Measurements from ENCODE around the gene LSM2. TPM values are rescaled to one million over a fixed set of nuclear protein-coding genes. Genes with fewer than 3 reads are reported as not detected.
"Not testable (repeated sequence)": the region's sequence is repeated elsewhere in the genome, so short reads cannot be mapped to it uniquely, and the experiment has no call there.

LSM2 gene
- total RNA-seq, 1 donor from 2014 or later, result 50.6 TPM

DNA sequence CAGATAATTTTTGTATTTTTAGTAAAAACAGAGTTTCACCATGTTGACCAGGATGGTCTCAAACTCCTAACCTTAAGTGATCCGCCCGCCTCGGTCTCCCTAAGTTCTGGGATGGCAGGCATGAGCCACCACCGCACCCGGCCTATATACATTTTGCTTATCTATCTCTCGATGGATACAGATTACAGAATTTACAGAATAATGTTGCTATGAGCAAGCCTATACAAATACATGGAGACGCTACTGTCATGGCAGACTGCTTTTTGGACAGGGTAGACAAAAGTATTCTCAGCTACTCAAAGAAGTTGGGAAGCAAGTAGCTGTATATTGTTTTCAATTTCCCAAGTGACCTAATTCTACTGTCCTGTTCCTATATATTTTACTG is 6.7 kb upstream of the LSM2 start:
- H3K4me1 Mint-ChIP-seq (ENCODE audit: unreplicated experiment), result peaks cover 13% of the 10 kb centered on the region
- DNase-seq (ENCODE audit: extremely low spot score, unreplicated experiment), result no peak
- H3K27ac Mint-ChIP-seq (ENCODE audit: unreplicated experiment), result no peak overlapping the region
- TF ChIP-seq, protein P1, sequence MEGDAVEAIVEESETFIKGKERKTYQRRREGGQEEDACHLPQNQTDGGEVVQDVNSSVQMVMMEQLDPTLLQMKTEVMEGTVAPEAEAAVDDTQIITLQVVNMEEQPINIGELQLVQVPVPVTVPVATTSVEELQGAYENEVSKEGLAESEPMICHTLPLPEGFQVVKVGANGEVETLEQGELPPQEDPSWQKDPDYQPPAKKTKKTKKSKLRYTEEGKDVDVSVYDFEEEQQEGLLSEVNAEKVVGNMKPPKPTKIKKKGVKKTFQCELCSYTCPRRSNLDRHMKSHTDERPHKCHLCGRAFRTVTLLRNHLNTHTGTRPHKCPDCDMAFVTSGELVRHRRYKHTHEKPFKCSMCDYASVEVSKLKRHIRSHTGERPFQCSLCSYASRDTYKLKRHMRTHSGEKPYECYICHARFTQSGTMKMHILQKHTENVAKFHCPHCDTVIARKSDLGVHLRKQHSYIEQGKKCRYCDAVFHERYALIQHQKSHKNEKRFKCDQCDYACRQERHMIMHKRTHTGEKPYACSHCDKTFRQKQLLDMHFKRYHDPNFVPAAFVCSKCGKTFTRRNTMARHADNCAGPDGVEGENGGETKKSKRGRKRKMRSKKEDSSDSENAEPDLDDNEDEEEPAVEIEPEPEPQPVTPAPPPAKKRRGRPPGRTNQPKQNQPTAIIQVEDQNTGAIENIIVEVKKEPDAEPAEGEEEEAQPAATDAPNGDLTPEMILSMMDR (IDR thresholded peaks at IDR 0.05), result no peak
- H3K27me3 Mint-ChIP-seq (ENCODE audit: unreplicated experiment), result no peaks in the 10 kb centered on the region
- no peaks in the 10 kb centered on the region for H3K36me3 Mint-ChIP-seq (ENCODE audit: unreplicated experiment)
- no peak overlapping the region for H3K4me3 Mint-ChIP-seq (ENCODE audit: unreplicated experiment)
- no peaks in the 10 kb centered on the region for H3K9me3 Mint-ChIP-seq (ENCODE audit: unreplicated experiment)

DNA sequence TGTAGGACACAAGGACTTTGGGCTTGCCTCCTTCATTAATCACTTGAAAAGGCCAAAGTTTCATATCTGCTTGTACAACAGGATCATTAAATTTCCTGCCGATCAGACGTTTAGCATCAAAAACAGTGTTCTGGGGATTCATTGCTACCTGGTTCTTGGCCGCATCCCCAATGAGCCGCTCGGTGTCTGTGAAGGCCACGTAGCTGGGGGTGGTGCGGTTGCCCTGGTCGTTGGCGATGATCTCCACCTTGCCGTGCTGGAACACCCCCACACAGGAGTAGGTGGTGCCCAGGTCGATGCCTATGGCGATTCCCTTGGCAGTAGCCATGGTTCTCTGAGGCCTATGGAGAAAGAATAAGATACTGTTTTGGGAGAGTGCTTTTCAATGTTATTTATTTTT is 4.9 kb upstream of the LSM2 start:
- no peak overlapping the region for H3K27ac Mint-ChIP-seq (ENCODE audit: unreplicated experiment)
- no peak for DNase-seq (ENCODE audit: extremely low spot score, unreplicated experiment)
- no peaks in the 10 kb centered on the region for H3K27me3 Mint-ChIP-seq (ENCODE audit: unreplicated experiment)
- no peaks in the 10 kb centered on the region for H3K9me3 Mint-ChIP-seq (ENCODE audit: unreplicated experiment)
- TF ChIP-seq, protein P1 (IDR thresholded peaks at IDR 0.05), result no peak
- H3K4me1 Mint-ChIP-seq (ENCODE audit: unreplicated experiment), result peaks cover 10% of the 10 kb centered on the region
- no peak overlapping the region for H3K4me3 Mint-ChIP-seq (ENCODE audit: unreplicated experiment)
- no peaks in the 10 kb centered on the region for H3K36me3 Mint-ChIP-seq (ENCODE audit: unreplicated experiment)

DNA sequence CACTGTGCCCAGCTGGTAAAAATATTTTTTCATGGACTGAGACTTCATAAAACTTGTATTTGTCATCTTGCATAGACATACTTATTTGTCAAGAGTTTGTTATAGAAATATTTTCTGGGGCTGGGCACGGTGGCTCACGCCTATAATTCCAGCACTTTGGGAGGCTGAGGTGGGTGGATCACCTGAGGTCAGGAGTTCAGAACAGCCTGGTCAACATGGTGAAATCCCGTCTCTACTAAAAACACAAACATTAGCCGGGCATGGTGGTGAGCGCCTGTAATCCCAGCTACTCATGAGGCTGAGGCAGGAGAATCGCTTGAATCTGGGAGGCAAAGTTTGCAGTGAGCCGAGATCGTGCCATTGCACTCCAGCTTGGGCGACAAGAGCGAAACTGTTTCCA is 1.8 kb upstream of the LSM2 start:
- not testable (repeated sequence) for H3K36me3 Mint-ChIP-seq (ENCODE audit: unreplicated experiment); DNase-seq (ENCODE audit: extremely low spot score, unreplicated experiment); H3K9me3 Mint-ChIP-seq (ENCODE audit: unreplicated experiment); H3K27me3 Mint-ChIP-seq (ENCODE audit: unreplicated experiment); H3K4me3 Mint-ChIP-seq (ENCODE audit: unreplicated experiment); H3K27ac Mint-ChIP-seq (ENCODE audit: unreplicated experiment)
- H3K4me1 Mint-ChIP-seq (ENCODE audit: unreplicated experiment), result peaks cover 12% of the 10 kb centered on the region

DNA sequence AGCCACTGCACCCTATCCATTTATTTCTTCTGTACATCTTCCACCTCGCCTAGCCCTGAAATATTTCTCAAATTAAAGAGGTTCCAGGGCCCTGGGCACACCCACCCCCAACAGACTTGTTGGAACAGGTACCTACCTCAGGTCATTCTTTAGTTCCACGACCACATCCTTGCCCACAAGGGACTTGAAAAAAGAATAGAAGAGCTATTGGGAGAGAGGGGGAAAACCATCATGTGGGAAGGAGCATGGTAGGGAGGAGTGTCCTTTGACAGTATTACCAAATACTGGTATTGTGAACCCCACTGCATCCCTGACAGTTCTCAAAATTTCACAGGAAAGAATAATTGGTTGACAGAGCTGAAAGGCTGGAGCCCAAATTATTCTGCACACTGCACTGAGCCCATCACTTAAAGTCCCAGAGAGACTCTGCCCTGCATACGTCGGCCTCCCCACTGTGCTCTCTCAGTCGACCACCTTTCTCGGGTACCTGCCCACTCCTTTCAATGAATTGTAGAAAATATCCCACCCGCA is 762 bp downstream of the LSM2 start:
- Mint-ChIP-seq H3K4me3 (ENCODE audit: unreplicated experiment) (peak overlapping the region; percentile 86), H3K36me3 (ENCODE audit: unreplicated experiment) (no peaks in the 10 kb centered on the region)

DNA sequence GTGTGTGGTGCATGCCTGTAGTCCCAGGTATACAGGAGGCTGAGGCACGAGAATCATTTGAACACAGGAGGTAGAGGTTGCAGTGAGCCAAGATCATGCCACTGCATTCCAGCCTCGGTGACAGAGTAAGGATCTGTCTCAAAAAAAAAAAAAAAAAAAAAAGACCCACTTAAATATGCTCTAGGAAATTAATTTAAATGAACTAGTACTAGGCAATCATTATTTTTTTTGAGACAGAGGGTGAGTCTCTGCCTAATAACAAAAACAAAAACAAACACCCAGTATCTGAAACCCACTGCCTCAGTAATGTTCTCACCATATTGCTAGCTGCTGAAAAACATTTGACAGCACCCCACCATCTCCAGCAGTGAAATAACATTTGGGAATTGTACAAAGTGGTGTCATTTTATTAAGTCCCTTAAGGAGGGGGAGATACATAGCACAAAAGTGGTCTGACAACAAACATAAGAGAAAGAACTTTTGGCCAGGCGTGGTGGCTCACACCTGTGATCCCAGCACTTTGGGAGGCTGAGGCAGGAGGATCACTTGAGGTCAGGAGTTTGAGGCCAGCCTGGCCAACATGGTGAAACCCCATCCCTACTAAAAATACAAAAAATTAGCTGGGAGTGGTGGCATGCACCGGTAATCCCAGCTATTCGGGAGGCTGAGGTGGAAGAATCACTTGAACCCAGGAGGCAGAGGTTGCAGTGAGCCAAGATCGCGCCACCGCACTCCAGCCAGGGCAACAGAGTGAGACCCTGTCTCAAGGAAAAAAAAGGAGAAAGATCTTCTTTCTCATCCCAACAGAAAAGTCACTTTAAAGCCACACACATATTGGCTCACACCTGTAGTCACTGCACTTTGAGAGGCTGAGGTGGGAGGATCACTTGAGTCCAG is 5.5 kb downstream of the LSM2 start:
- not testable (repeated sequence) for H3K9me3 Mint-ChIP-seq (ENCODE audit: unreplicated experiment); H3K36me3 Mint-ChIP-seq (ENCODE audit: unreplicated experiment); H3K4me1 Mint-ChIP-seq (ENCODE audit: unreplicated experiment); DNase-seq (ENCODE audit: extremely low spot score, unreplicated experiment); H3K27ac Mint-ChIP-seq (ENCODE audit: unreplicated experiment); H3K27me3 Mint-ChIP-seq (ENCODE audit: unreplicated experiment); H3K4me3 Mint-ChIP-seq (ENCODE audit: unreplicated experiment)

More for the DNA sequence above, 762 bp downstream of the LSM2 start:
- DNase-seq (ENCODE audit: extremely low spot score, unreplicated experiment), result no peak
- peaks cover 12% of the 10 kb centered on the region for H3K4me1 Mint-ChIP-seq (ENCODE audit: unreplicated experiment)
- H3K9me3 Mint-ChIP-seq (ENCODE audit: unreplicated experiment), result no peaks in the 10 kb centered on the region
- H3K27me3 Mint-ChIP-seq (ENCODE audit: unreplicated experiment), result no peaks in the 10 kb centered on the region
- H3K27ac Mint-ChIP-seq (ENCODE audit: unreplicated experiment), result peak overlapping the region; percentile 93
- TF ChIP-seq, protein P1 (IDR thresholded peaks at IDR 0.05), result no peak

DNA sequence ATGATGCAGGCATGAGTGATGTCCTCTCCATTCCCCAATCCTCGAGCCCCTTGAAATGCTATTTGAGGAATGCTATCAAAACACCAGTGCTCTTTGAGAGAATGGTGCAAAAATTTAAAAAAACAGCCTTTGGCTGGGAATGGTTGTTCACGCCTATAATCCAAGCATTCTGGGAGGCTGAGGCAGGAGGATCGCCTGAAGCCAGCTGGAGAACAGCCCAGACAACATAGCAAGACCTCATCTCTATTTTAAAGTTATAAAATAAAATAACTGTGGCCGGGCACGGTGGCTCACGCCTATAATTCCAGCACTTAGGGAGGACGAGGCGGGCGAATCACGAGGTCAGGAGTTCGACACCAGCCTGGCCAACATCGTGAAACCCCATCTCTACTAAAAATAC is 7.0 kb downstream of the LSM2 start:
- no peak overlapping the region for H3K27ac Mint-ChIP-seq (ENCODE audit: unreplicated experiment)
- no peaks in the 10 kb centered on the region for H3K9me3 Mint-ChIP-seq (ENCODE audit: unreplicated experiment)
- no peaks in the 10 kb centered on the region for H3K27me3 Mint-ChIP-seq (ENCODE audit: unreplicated experiment)
- no peak for DNase-seq (ENCODE audit: extremely low spot score, unreplicated experiment)
- no peak overlapping the region for H3K4me3 Mint-ChIP-seq (ENCODE audit: unreplicated experiment)
- H3K36me3 Mint-ChIP-seq (ENCODE audit: unreplicated experiment), result peaks cover 2% of the 10 kb centered on the region
- TF ChIP-seq, protein P1 (IDR thresholded peaks at IDR 0.05), result no peak
- no peaks in the 10 kb centered on the region for H3K4me1 Mint-ChIP-seq (ENCODE audit: unreplicated experiment)

Measured in osteocyte (in vitro differentiated cells).